ENCODE results near the gene HNRNPLL.
A peak's percentile ranks its signal among the peaks of the same experiment; 100 is the strongest.
"Not testable (repeated sequence)": the region's sequence is repeated elsewhere in the genome, so short reads cannot be mapped to it uniquely, and the experiment has no call there.

Gene HNRNPLL

DNA sequence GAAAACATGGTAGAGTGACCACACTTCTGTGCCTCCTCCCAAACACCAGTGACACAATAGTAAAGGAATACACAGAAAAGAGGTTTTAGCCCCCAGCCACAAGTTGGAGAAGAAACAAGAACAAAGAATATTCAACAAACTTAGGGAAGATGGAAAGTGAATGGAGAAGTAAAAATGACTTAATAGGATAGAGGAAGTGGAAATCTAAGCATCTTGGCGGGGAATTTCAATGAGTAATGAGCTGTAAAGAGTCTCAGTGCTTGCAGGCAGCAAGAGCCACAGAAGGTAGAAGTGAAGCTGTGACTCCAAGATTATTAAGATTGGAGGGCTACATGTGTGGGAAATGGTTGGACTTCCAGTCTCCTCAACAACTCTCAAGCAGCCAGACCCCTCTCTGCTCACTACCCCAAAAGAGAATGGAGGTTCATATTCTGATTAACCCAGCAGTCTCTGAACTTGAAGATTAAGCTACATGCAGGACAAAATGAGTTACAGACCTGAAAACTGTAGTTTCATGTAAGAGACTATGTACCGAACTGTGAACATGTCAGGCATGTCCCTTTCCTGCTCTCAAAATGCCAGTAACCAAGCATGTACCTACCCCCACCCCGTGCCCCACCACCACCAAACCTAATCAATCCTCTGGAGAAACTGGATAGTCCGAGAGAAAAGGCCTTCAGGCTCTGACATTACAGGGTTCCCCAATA, 16.9 kb upstream of the HNRNPLL start:
- peak; percentile 84 for DNase-seq

DNA sequence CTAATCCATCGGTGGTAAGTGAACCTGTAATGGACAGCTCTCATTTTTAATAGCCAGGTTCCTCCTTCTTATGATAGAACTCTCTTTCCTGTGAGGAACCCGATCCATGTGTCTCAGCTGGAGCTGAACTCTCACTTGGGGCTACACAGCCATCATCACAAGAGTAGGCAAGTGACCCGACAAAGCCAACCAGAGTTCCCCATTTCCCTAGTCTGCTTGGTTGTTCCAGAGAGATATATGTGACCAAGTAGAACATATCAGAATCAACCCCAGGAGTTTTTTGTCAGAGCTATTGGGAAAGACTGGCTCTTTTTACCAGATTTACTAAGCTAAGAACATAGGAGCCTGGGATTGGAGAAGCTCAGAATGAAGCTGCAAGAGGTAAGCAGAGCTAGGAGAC, 14.6 kb upstream of the HNRNPLL start:
- no peak for DNase-seq

DNA sequence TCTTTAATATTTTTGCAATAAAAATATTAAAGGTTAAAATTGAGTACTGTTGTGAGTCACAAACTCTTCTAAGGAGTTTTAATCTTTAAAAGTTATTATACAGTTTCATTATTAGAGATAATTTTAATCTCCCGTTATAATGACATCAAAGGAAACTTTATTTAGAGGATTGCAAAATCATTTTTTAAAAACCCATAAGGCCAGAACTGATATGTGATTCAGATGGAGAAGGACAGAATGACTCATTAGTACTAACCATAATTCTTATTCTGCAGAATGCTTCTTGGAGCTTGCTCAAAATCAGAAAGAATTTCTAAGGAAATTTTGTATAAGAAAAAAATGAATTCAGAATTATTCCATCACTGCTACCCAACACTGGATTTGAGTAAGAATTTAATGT, 12.5 kb upstream of the HNRNPLL start:
- DNase-seq: no peak

DNA sequence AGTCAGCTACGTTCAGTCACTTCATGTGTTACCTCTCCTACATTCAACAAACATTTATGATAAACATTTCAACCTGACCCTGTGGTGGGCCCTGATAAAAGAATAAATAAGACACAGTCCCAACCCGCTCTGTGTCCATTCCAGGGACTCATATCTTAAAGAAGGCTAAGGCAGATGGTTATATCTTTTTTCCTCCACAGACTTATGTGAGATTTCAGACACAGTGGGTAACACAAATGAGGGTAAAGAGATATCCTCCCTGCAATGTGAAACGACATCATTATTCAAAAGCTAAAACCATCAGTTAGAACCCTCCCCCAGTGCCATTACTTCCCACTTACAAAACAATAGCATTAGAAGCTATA, 11.1 kb upstream of the HNRNPLL start:
- DNase-seq: no peak

DNA sequence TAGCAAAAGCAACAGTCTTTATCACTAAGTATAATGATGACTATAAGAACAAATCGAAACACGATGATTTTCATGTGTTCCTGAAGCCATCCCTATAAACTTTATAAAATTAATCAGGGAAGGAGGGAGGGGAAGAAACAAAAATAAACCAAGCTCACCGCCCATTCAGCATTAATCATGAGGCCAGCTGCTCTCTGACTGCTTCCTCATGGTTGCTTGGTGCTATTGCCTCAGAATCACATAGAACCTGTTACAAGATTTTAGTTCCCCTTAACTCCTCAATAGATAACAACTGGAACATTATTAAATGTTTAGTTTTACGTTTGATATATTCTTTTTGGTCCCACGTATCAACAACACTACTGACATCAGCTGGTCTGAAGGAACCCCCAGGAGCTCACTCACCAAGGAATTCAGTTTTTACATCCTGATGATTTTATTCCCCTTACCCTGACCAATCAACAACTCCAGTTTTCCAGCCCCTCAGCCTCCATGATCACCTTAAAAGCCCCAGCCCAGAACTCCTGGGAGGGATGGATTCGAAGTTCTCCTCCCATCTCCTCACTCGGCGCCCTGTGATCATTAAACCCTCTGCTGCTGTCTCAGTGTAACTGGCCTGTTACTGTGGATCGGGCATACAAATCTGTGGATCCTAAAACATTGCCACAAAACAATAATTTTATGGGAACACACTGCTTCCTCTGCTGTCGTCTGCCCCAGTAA, 10.6 kb upstream of the HNRNPLL start:
- peak; percentile 25 for DNase-seq

DNA sequence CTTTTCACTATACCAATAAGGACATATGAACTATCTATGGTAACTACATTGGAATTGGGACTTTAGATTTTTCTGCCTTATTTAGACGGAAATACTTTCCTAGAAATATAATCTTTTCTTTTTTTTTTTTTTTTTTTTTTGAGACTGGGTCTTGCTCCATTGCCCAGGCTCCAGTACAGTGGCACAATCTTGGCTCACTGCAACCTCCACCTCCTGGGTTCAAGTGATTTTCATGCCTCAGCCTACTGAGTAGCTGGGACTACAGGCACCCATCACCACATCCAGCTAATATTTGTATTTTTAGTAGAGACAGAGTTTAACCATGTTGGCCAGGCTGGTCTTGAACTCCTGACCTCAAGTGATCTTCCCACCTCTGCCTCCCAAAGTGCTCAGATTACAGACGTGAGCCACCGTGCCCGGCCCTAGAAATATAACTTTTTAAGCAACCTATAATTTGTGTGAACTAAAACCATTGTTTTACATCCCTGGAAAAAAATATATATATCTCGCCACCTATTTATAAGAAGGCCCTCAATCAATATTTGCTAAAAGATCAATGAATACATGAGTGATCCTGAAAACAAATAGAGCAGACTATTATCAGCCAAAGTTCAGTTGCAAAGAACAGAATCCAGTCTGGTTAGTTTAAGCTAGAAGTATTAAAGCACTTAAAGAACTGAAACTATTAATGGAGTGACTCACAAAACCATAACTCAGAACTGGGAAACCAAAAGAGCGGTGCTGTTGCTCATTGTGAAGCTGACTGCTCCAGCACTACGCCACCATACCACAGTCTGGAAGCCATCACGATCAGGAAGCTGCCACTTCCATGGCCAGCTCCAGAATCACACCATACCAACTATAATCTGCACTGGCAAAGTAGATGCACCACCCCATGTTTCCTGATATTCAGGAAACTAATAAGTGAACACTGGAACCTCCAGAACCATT, 8.4 kb upstream of the HNRNPLL start:
- DNase-seq: peak; percentile 12

DNA sequence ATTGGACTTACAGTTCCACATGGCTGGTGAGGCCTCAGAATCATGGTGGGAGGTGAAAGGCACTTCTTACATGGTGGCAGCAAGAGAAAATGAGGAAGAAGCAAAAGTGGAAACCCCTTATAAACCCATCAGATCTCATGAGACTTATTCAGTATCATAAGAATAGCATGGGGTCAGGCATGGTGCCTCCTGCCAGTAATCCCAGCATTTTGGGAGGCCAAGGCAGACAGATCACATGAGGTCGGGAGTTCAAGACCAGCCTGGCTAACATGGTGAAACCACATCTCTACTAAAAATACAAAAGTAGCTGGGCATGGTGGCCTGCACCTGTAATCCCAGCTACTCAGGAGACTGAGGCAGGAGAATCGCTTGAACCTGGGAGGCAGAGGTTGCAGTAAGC, 6.5 kb upstream of the HNRNPLL start:
- DNase-seq: not testable (repeated sequence)

DNA sequence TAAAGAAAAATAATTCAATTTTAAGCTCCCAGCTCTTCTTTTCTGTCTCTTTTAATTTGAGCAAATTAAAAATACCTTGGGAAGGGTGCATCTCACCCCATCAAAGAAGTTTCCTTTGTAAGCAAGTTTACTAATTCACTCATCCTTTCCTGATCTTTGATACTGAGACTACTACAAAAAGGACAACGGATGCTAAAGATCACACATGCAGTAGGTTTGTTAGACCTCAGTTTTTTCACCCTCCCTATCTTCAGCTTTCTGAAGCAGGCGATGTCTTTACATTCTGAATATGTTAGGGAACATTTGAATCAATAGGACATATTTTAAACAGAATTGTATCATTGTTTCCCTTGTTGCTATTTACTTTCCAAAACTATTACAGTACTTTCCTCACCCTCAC, 6.0 kb upstream of the HNRNPLL start:
- DNase-seq: no peak

DNA sequence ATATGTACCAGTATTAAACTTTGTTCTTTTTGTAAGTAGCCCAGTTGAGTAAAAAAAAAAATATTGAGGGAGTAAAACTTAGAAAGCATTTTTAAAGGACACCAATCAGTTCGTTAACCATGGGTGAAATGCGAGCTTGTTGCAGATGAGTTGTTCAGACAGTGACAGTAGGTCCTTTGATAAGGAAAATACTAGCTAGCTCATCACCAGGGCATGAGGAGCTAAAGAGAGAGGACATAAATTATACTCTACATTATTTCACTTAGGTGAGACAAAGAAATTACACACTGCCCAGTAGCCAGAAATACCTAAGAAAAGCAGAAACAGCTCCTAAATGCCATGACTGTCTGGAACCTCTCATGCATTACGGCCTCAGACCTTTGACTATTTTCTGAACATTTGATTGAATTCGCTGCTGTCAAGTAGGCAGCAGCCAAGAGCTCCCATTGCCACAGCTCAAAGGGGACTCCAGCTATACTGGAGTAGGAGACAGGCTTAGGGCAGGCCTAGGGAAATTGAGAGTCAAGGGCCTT, 2.6 kb upstream of the HNRNPLL start:
- DNase-seq: no peak

DNA sequence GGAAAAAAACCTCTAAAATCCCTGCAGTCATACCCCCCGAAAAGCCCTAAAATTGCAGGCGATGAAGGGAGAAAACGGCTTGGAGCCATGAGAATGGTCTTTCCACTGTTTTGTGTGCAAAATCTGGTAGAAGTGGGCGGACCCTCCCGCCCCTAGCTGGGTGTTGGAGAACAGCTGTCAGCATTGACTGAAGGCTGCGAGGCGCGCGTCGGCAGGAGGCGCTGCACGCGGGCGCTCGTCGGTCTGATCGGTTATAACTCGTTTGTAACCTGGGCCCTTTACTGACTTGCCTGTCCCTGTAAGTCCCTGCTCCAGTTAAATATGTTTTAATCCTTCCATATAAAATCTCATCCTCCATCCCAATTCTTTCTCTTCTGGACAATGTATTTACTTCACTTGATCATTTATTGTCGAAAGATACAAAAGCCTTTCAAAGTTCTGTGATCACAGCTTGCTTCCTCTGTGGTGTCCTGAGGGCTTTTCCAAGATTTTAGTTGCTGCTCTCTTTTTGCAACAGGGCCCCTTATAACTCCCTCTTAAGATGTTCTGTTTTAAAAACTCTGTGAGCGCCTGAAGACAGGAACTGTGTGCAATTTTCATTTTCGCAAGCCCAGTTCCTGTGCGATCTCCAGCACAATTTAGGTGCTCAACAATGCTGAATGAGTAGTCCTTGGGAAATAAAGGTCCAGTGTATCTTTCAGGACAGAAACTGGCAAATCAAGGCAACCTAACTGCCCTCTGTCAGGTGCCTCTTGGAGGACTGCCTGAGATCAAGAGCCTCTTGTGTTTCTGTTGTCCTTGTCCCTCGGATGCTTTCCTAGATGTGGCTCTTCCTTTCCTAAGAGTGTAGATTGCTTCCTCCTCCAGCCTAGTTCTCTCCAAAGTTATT, 918 bp upstream of the HNRNPLL start:
- DNase-seq: no peak

DNA sequence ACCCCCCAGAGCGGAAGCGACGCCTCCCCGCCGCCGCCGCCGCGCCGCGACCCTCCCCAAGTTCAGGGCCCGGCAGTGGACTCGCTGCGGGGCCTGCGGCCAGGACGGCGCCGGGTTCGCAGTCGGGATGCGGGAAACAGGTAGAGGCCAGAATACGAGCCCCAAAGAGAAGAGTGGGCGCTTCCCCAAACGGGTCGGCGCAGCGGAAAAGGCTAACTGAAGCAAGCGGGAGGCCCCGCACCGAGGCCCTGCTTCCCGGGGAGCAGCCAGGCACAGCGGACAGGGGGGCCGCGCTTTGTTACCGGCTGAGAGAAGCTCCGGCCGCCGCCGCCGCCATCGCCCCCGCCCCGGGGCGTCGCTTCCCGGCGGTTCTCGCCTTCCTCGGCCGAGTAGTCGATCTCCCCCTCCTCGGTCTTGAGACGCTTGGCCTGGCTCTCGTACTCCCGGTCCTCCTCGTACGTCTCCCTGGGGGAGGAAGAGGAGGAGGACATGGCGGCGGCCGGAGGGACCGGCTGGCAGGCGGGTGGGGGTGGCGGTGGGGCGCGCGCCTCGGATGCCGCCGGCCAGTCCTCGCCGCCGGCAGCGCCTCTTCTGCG, 494 bp downstream of the HNRNPLL start:
- no peak for DNase-seq

DNA sequence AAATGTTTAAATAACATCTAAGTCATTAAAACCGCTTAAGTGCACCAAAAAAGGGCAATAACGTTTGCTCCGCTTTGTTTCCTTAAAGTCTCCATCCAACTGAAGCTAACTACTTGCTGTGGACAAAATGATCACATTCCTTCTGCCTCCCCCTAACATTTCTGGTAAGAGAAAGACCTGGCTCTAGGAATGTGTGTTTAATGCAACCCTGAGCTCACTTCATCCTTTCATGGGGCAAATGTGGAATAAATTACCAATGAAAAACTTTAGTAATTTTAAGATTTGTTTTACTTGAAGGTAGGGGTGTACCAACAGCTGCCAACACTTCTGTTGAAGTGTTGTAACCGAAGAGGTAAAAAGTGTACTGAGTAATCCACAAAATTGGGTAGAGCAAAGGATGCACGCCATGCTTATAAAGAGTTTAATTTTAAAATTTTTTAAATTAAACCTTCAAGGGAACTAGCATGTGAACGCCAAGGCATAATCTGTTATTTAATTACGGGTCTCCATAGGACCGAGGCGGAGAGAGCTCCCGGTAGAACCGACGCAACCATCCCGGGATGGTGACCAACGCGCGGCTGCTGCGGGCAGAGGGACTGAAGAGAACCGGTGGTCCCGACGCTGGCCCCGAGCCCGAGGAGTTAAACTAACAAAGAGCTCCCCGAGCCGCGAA, 1.1 kb downstream of the HNRNPLL start:
- DNase-seq: no peak

DNA sequence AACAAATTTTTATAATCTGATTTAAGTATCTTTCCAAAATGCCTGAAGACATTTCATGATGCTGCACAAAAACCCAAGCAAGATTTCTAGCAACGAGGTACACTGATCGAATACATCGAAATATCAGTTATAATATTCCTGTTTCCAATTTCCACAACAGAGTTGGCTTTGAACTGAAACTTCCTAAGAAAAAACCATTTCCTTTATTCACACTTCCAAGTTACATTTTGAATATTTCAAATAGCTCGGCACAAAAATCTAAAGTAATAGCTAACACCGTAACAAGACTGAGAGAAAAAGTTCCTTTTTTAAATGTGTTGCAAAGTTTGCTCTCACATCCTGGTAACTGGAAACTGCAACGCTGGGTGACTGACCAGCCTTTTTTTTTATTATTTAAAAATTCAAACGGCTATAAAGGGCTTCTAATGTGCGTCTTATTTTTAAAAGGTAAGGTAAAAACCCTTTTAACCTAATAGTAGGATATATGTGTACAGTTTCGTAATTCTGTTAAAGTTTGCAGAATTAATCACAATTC, 1.7 kb downstream of the HNRNPLL start:
- no peak for DNase-seq

DNA sequence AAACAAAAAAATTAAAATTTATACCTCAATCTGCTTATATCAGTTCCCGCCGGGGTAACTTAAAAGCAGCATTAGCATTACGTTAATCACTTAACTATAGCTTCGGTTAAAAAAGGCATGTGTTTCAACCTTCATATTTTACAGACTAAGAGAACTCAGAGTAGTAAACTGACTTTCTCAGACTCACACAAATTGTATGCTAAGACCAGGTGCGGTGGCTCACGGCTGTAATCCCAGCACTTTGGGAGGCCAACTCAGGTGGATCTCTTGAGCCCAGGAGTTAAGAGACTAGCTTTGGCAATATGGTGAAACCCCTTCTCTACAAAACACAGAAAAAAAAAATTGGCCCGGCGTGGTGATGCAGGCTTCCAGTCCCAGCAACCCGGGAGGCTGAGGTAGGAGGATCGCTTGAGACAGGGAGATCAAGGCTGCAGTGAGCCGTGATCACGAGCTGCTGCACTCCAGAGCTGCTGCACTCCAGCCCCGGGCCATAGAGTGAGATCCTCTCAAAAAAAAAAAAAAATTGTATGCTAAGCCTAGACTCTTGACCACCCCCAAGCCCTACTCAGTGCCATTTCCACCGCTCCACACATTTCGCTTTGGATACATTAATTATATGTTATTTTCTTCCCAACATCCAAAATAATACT, 2.4 kb downstream of the HNRNPLL start:
- no peak for DNase-seq

DNA sequence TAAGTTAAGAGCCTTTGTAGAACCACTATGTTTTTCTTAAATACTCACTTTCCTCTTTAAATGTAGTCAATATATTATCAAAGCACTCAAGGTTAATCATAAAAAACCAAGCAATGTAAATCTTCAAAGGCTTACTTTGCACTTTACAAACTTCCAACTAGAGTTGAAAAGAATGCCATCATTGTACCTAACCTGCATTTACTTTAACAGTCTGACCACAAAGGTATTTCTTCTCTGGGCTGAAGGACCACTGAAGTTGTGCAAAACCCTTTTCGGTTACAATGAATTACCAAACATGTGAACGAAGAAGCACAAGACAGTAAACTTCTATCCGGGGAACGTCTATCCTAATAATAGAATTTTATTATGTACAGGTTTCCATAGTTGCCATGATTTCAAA, 3.0 kb downstream of the HNRNPLL start:
- no peak for DNase-seq

DNA sequence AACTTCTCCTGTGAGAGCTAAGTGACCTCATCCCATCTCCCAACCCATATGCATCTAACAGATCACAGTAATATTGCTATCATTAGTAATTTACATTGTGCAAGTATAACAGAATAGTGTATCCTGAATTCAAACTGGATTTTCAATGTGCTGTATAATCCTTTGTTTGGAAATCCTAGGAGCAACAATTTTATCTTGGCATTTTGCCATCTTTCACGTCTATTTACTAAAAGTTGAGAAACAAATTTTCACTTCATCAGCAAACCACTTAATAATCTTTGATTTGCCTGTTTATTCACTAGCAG, 3.8 kb downstream of the HNRNPLL start:
- no peak for DNase-seq

DNA sequence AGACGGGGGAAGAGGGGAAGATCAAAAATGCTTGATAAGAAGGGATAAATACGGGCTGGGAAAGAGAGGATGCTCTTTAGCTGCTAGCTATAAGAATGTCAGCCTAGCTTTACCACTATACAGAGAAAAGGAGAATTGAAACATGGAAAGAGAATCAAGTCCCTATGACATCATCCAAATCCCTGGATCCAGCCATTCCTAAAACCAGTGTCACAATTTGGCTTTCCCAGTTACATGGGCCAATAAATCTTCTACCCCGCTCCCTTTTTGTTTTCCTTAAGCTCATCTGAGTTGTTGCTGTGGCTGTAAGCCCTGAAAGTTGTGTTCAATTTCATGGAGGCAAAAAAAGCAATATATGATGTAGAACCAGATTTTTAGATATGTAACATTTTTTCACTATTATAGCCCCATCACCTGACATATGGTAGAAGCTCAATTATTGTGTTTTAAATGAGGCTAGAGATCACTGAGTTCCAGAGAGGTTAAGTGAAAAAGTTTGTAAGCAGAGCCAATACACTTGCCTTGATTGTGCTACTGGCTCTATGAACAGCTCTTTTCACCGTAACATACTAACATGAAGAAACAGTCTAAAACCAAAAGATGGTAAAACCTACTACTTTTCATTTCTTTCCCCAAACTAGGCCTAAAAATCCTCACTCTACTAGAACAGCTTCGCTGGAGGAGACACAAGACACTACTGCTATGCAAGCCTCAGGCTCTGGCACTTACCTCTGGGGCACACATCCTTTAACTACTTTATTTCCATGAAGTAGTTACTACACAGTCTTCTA, 4.3 kb downstream of the HNRNPLL start:
- no peak for DNase-seq

DNA sequence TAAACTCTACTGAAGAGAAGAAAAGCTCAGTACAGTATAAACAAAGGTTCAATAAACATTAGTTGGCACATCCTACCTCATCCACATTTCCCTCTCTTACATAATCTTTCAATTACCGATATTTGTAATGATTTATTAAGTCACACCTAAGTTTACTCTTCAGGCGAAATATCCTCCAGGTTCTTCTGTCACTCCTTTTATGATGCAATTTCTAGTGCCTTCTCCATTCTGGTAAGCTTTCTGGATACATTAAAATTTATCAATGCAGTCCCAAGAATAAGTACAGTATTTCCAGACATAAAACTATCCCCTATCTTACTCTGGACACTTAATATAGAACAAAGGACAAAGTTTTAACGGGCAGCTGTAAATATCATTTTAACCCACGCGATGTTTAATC, 5.6 kb downstream of the HNRNPLL start:
- no peak for DNase-seq

DNA sequence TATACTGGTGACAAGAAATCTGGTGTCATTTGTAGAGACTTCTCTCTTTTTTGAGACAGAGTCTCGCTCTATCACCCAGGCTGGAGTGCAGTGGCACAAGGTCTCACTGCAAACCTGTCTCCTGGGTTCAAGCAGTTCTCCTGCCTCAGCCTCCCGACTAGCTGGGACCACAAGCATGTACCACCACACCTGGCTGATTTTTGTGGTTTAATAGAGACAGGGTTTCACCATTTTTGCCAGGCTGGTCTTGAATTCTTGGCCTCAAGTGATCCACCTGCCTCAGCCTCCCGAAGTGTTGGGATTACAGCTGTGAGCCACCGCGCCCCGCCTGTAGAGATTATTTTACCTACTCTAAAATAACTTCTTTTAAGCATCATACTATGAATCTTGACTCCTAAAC, 6.5 kb downstream of the HNRNPLL start:
- no peak for DNase-seq

DNA sequence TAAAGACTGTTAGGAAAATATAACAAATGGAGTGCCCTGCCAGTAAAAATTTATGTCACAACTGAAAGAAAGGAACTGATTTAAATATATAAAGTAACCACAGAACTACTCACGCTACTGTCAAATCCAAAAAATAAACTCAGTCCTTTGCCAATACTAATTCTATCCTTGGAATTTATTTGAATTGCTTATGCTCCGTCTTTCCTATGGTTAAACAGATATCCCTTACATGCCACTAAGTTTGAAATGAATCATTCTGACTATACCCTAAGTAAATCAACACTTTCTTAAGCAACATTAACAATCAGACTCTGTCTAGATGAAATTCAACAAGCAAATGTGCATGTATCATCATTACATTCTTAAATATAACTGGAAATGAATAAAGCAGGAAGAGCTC, 9.8 kb downstream of the HNRNPLL start:
- no peak for DNase-seq
